Lung (tissue), 12 donors: Measurements from ENCODE around the gene RBM5. TPM values are rescaled to one million over a fixed set of nuclear protein-coding genes. Genes with fewer than 3 reads are reported as not detected.

Experiments
- ATAC-seq: fragments of 200-7000 bp; cut with Tn5 transposase; one replicate; pipeline ENCODE4 v1.9.1; 2020; ENCODE audit warnings: moderate number of reproducible peaks; ENCODE audit not compliant: insufficient read depth, low FRiP score
- DNase-seq, 3 donors: peaks; one replicate each; pipeline ENCODE4 v3.0.0-alpha.2; 2013 to 2017
- H3K27ac ChIP-seq, 2 donors: one replicate each; pipeline ENCODE4 v1.5.1; 2013; ENCODE audit warnings: mild to moderate bottlenecking in 2 of 2, moderate library complexity in 2 of 2, control low read depth in 1 of 2, inconsistent platforms in 1 of 2, low read depth in 1 of 2, low read length in 1 of 2
- H3K27me3 ChIP-seq, 3 donors: one replicate each; pipeline ENCODE4 v1.5.1; 2013; ENCODE audit warnings: low read length in 2 of 3; ENCODE audit not compliant: control insufficient read depth in 3 of 3, insufficient read depth in 3 of 3
- H3K36me3 ChIP-seq, 4 donors: one replicate each; pipeline ENCODE4 v1.5.1; 2013; ENCODE audit warnings: low read length in 4 of 4, mild to moderate bottlenecking in 1 of 4, moderate library complexity in 1 of 4; ENCODE audit not compliant: control insufficient read depth in 4 of 4, insufficient read depth in 4 of 4
- H3K4me1 ChIP-seq, 5 donors: one replicate each; pipeline ENCODE4 v1.5.1; 2013; ENCODE audit warnings: low read length in 5 of 5, mild to moderate bottlenecking in 2 of 5, moderate library complexity in 1 of 5; ENCODE audit not compliant: control insufficient read depth in 5 of 5, insufficient read depth in 5 of 5
- H3K4me3 ChIP-seq: one replicate; pipeline ENCODE4 v1.5.1; 2013; ENCODE audit warnings: mild to moderate bottlenecking, control low read depth, moderate library complexity
- H3K9ac ChIP-seq, 2 donors: one replicate each; pipeline ENCODE4 v1.5.1; 2013; ENCODE audit warnings: low read length in 2 of 2, control low read depth in 1 of 2; ENCODE audit not compliant: insufficient read depth in 1 of 2
- H3K9me3 ChIP-seq, 4 donors: one replicate each; pipeline ENCODE4 v1.5.1; 2013; ENCODE audit warnings: low read length in 3 of 4, mild to moderate bottlenecking in 1 of 4, moderate library complexity in 1 of 4; ENCODE audit not compliant: control insufficient read depth in 4 of 4, insufficient read depth in 3 of 4
- WGBS, 2 donors: extraction: QIAGEN DNeasy Blood & Tissue Kit; methylation state at CpG; one replicate each; pipeline ENCODE4 v1.1.7; 2013; 5-methylcytosine and 5-hydroxymethylcytosine counted together
- polyA plus RNA-seq, 2 donors: library from polyadenylated mRNA; stranded (reverse); fragments of 200-250 nt; gene quantifications; one replicate each; pipeline ENCODE4 v1.2.1, GENCODE V29; 2013
- total RNA-seq, 2 donors: library from RNA; depleted of rRNA in 1 of 2; stranded (reverse); fragments of >200 nt in 1 of 2; gene quantifications; one replicate each; pipeline ENCODE4 v1.2.1, GENCODE V29; 2014 to 2021
- TF ChIP-seq, protein P1 (sequence below): IDR thresholded peaks from 2 replicates; pipeline ENCODE4 v1.5.1; 2012; ENCODE audit warnings: mild to moderate bottlenecking; ENCODE audit errors: control extremely low read depth, extremely low read depth
- donor health status: control.
- donor health status: control.
- donor health status: Bipolar disorder and iron deficiency.
- donor health status: healthy.
- donor health status: DM: yes; HTN: yes; CAD: no.

RBM5 gene
- total and polyA plus RNA-seq, 4 donors: 71.4 to 380 (median 94.6) TPM

DNA sequence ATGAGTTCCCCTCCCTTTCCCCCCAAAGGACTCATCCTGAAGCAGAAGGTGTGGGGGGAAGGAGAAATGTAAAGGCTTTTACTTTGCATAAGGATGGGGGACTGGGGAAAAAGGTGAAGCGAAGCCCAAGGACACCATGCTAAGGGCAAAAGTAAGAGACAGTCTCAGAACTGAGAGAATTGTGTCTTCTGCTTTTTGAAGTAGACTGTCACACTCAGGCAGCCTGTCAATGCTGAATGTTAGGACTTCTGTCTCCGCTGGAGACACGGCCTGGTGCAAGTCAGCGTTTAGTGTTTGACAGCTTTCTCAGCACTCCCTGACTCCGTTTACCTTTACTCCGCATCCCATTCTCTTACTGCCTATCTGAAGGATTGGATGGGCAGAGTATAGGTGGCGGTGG lies 13.8 kb downstream of the RBM5 start:
- H3K4me3 ChIP-seq: no peak overlapping the region
- peaks cover 58 to 86% (median 66%) of the 10 kb centered on the region in 4 donors for H3K36me3 ChIP-seq
- ATAC-seq (no peak), DNase-seq (no peak)
- H3K9me3 ChIP-seq: no peaks in the 10 kb centered on the region
- H3K9ac ChIP-seq: no peak overlapping the region
- no peaks in the 10 kb centered on the region for H3K27me3 ChIP-seq
- no peaks in the 10 kb centered on the region for H3K4me1 ChIP-seq
- no peak overlapping the region for H3K27ac ChIP-seq
- TF ChIP-seq, protein P1, sequence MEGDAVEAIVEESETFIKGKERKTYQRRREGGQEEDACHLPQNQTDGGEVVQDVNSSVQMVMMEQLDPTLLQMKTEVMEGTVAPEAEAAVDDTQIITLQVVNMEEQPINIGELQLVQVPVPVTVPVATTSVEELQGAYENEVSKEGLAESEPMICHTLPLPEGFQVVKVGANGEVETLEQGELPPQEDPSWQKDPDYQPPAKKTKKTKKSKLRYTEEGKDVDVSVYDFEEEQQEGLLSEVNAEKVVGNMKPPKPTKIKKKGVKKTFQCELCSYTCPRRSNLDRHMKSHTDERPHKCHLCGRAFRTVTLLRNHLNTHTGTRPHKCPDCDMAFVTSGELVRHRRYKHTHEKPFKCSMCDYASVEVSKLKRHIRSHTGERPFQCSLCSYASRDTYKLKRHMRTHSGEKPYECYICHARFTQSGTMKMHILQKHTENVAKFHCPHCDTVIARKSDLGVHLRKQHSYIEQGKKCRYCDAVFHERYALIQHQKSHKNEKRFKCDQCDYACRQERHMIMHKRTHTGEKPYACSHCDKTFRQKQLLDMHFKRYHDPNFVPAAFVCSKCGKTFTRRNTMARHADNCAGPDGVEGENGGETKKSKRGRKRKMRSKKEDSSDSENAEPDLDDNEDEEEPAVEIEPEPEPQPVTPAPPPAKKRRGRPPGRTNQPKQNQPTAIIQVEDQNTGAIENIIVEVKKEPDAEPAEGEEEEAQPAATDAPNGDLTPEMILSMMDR: no peak
- WGBS, 2 donors: 95 to 97% methylated on average over 7 of the region's 7 CpGs

- H3K9me3 ChIP-seq: no peaks in the 10 kb centered on the region
- no peak overlapping the region for H3K27ac ChIP-seq
- H3K4me3 ChIP-seq: no peak overlapping the region
- no peaks in the 10 kb centered on the region for H3K27me3 ChIP-seq
- DNase-seq (no peak), ATAC-seq (no peak)
- 86 to 90% methylated on average over 5 of the region's 5 CpGs for WGBS, 2 donors
- H3K4me1 ChIP-seq: no peaks in the 10 kb centered on the region
- H3K9ac ChIP-seq: no peak overlapping the region
- H3K36me3 ChIP-seq: peaks cover 70 to 94% (median 84%) of the 10 kb centered on the region in 4 donors
- TF ChIP-seq, protein P1: no peak
Observed at GRCh38 chr3:50111757-50112156, 23.0 kb downstream of the RBM5 start.

- peaks cover 69 to 94% (median 83%) of the 10 kb centered on the region in 4 donors for H3K36me3 ChIP-seq
- DNase-seq (peak in 1 of 3 donors; percentile 19), ATAC-seq (no peak)
- H3K4me1 ChIP-seq: no peaks in the 10 kb centered on the region
- 96 to 98% methylated on average over 3 of the region's 3 CpGs for WGBS, 2 donors
- no peaks in the 10 kb centered on the region for H3K9me3 ChIP-seq
- TF ChIP-seq, protein P1: no peak
- H3K27ac ChIP-seq: peak overlapping the region in 1 of 2 donors; percentile 43
- no peak overlapping the region for H3K9ac ChIP-seq
- H3K27me3 ChIP-seq: no peaks in the 10 kb centered on the region
- no peak overlapping the region for H3K4me3 ChIP-seq
Observed at GRCh38 chr3:50112462-50112861, 23.7 kb downstream of the RBM5 start.

DNA sequence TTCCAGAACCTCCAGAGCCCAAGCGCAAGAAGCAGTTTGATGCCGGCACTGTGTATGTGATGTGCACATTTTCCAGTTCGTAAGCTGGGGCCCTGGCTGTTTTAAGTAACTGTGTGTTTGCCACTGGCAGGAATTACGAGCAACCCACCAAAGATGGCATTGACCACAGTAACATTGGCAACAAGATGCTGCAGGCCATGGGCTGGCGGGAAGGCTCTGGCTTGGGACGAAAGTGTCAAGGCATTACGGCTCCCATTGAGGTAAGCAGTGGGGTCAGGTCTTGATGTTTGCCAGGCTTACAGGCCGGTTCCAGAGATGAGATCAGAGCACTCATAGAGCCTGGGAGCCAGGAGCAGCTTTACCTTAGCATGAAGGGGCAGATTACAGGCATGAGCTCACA lies 28.4 kb downstream of the RBM5 start:
- Histone ChIP-seq H3K36me3 (peaks cover 64 to 81% (median 73%) of the 10 kb centered on the region in 4 donors), H3K27me3 (no peaks in the 10 kb centered on the region), H3K4me1 (no peaks in the 10 kb centered on the region), H3K4me3 (no peak overlapping the region), H3K27ac (no peak overlapping the region), H3K9me3 (no peaks in the 10 kb centered on the region), H3K9ac (no peak overlapping the region)
- no peak for DNase-seq
- 94 to 96% methylated on average over 8 of the region's 8 CpGs for WGBS, 2 donors
- TF ChIP-seq, protein P1: no peak
- no peak for ATAC-seq
